Calu3 (cell line): ENCODE data around the gene CUL7. TPM values are rescaled to one million over a fixed set of nuclear protein-coding genes. Genes with fewer than 3 reads are reported as not detected.

Experiments
- BruUV-seq: library from RNA; stranded (reverse); fragments of 400-500 nt; replicated peaks from 2 replicates; lab custom pipeline; 2021; lab: Mats Ljungman, UMichigan
- CTCF ChIA-PET: fragments of 300-600 bp; sonication (Branson Sonifier 250); formaldehyde crosslinking; loops from one replicate; lab custom pipeline; 2022; ENCODE audit warnings: antibody characterized with exemption; lab: Charles Lee
- DNase-seq: peaks from one replicate; pipeline ENCODE4 v3.0.0; 2022
- H3K27ac Mint-ChIP-seq: one replicate; pipeline ENCODE4 v1.8.0; 2022; ENCODE audit warnings: mixed read lengths; ENCODE audit not compliant: unreplicated experiment
- H3K27me3 Mint-ChIP-seq: one replicate; pipeline ENCODE4 v1.8.0; 2022; ENCODE audit warnings: mixed read lengths; ENCODE audit not compliant: unreplicated experiment
- H3K36me3 Mint-ChIP-seq: one replicate; pipeline ENCODE4 v1.8.0; 2022; ENCODE audit warnings: mild to moderate bottlenecking, moderate library complexity, mixed read lengths; ENCODE audit not compliant: insufficient read depth, unreplicated experiment
- H3K4me1 Mint-ChIP-seq: one replicate; pipeline ENCODE4 v1.8.0; 2022; ENCODE audit warnings: mild to moderate bottlenecking, low read depth, mixed read lengths; ENCODE audit not compliant: unreplicated experiment
- H3K4me3 Mint-ChIP-seq: one replicate; pipeline ENCODE4 v1.8.0; 2022; ENCODE audit warnings: mild to moderate bottlenecking, low read depth, moderate library complexity, mixed read lengths; ENCODE audit not compliant: unreplicated experiment
- H3K9me3 Mint-ChIP-seq: one replicate; pipeline ENCODE4 v1.8.0; 2022; ENCODE audit warnings: low read depth, mixed read lengths; ENCODE audit not compliant: unreplicated experiment
- CTCF ChIP-seq: fragments of 200-600 bp; IDR thresholded peaks from one replicate; pipeline ENCODE4 v1.8.0; 2022; ENCODE audit warnings: antibody characterized with exemption; ENCODE audit not compliant: unreplicated experiment
- intact Hi-C: fragments of 100-400 bp; cut with micrococcal nuclease; formaldehyde crosslinking; loops from one replicate; pipeline ENCODE4 v1.10.0; 2022; ENCODE audit not compliant: unreplicated experiment
- total RNA-seq: library from RNA; stranded (reverse); gene quantifications from 2 replicates; pipeline ENCODE4 v1.2.3, GENCODE V29; 2022

Gene CUL7
- total RNA-seq, 1 experiment from 2014 or later, result 25.5 TPM

GRCh38 chr6:43070028-43070632 lies 16.5 kb upstream of the CUL7 start:
- peak; percentile 52 for DNase-seq
- CTCF ChIA-PET, result no interaction called here
- peak; percentile 74 for TF ChIP-seq CTCF
- no peaks in the 10 kb centered on the region for H3K4me1 Mint-ChIP-seq
- BruUV-seq, result no TSS peak
- no peaks in the 10 kb centered on the region for H3K36me3 Mint-ChIP-seq
- no peak overlapping the region for H3K27ac Mint-ChIP-seq
- no peaks in the 10 kb centered on the region for H3K9me3 Mint-ChIP-seq
- no peaks in the 10 kb centered on the region for H3K27me3 Mint-ChIP-seq
- H3K4me3 Mint-ChIP-seq, result no peak overlapping the region
- intact Hi-C loops, result loop anchor here (1.0 kb wide), 1 partner anchor 60 kb away; no protein-coding TSS in a partner anchor

- no peaks in the 10 kb centered on the region for H3K27me3 Mint-ChIP-seq
- H3K27ac Mint-ChIP-seq, result no peak overlapping the region
- H3K36me3 Mint-ChIP-seq, result peaks cover 38% of the 10 kb centered on the region
- TF ChIP-seq CTCF, result no peak
- CTCF ChIA-PET, result no interaction called here
- peaks cover 27% of the 10 kb centered on the region for H3K4me1 Mint-ChIP-seq
- no peaks in the 10 kb centered on the region for H3K9me3 Mint-ChIP-seq
- intact Hi-C loops, result no loop called here
- no peak for DNase-seq
- BruUV-seq, result no TSS peak
- H3K4me3 Mint-ChIP-seq, result no peak overlapping the region
These were observed 9.2 kb upstream of the CUL7 start for GRCh38 chr6:43062818-43063217.

GRCh38 chr6:43061861-43062260 lies 8.2 kb upstream of the CUL7 start:
- TF ChIP-seq CTCF, result no peak
- Mint-ChIP-seq H3K4me3 (no peak overlapping the region), H3K9me3 (no peaks in the 10 kb centered on the region), H3K27ac (no peak overlapping the region), H3K36me3 (peaks cover 45% of the 10 kb centered on the region), H3K4me1 (peaks cover 27% of the 10 kb centered on the region), H3K27me3 (no peaks in the 10 kb centered on the region)
- DNase-seq, result no peak
- intact Hi-C loops, result no loop called here
- CTCF ChIA-PET, result no interaction called here
- BruUV-seq, result no TSS peak

- peaks cover 27% of the 10 kb centered on the region for H3K4me1 Mint-ChIP-seq
- no TSS peak for BruUV-seq
- CTCF ChIA-PET, result interaction anchor here (1.1 to 2.7 kb wide), 5 partner anchors 11 to 121 kb away, joined by 3 to 20 read pairs (median 6); partner anchors contain the start of gene CUL9
- TF ChIP-seq CTCF, result no peak
- intact Hi-C loops, result no loop called here
- no peaks in the 10 kb centered on the region for H3K27me3 Mint-ChIP-seq
- H3K9me3 Mint-ChIP-seq, result no peaks in the 10 kb centered on the region
- DNase-seq, result no peak
- peaks cover 48% of the 10 kb centered on the region for H3K36me3 Mint-ChIP-seq
- no peak overlapping the region for H3K27ac Mint-ChIP-seq
- peak overlapping the region; percentile 90 for H3K4me3 Mint-ChIP-seq
These were observed 7.3 kb upstream of the CUL7 start for GRCh38 chr6:43060755-43061633.
